ENCODE measurements around the gene ZNF331. TPM values are rescaled to one million over a fixed set of nuclear protein-coding genes. Genes with fewer than 3 reads are reported as not detected.
A peak's percentile ranks its signal among the peaks of the same experiment; 100 is the strongest.

Gene ZNF331
- 11.1 and 12.2 TPM in 2 replicates for total RNA-seq (2012; rRNA removed)
- 5.4 and 6.6 TPM in 2 replicates for polyA plus RNA-seq (2012; rRNA removed)
- 2.5 and 2.6 TPM in 2 replicates for polyA plus RNA-seq (2012; cell fraction: cytosol; rRNA removed)
- 19.3 and 55.4 TPM in 2 replicates for polyA plus RNA-seq (2012; cell fraction: nucleus; rRNA removed; ENCODE audit: low replicate concordance)
- Bru-seq, nascent RNA, result percentile 61 among the genes with signal in this experiment
- percentile 71 among the genes with signal in this experiment for BruChase-seq, experiment 1, labeled RNA remaining after a 6-hour chase
- percentile 60 among the genes with signal in this experiment for BruChase-seq, experiment 2, labeled RNA remaining after a 2-hour chase
- long read RNA-seq, full-length matches to known transcripts, result 12 of 20 reads
- long read RNA-seq, partial matches to known transcripts, result 1 of 20 reads
- long read RNA-seq, other reads (novel, unspliced or antisense), result 7 of 20 reads

DNA sequence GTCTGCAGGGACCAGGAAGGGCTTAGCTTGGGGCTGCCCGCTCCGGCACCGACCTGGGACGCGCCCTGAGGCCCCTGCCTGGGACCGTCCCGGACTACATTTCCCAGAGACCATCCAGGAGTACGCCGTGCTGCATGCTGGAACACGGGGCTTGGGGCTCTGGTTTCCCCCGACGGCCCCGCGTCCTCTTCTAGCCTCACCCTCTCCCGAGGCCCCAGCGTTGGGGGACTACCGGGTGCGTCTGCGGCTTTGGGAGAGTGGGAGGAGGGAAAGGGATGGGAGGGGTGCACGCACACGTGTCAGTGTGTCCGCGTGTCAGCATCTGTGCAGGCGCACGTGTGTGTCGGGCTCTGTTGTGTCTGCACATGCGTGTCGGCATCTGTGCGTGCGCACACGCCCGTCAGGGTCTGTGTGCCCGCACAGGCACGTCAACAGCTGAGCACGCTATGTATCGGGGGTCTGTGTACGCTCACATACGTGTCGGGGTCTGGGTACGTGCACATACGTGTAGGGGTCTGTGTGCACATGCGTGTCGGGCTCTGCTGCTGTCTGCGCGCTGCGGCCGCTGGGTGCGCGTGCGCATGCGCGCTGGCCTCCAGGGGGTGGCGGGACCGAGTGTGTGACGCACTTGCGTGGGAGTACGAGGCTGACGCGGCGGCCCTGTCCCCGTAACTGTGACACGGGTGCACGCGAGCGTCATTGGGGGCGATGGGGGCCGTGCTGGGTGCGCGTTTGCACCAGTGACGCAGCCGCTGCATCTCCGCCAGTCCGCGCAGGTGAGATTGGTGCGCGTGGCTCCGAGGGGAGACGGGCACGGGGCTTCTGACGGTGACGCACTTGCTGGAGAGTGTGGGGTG, at the start of gene ZNF331:
TSS of gene ZNF331 (plus strand) at position 625 of the 857 bp plus-strand sequence. CDS start 31,232 bp downstream, outside the sequence.
- Histone ChIP-seq H3K4ac (ENCODE audit: low read depth, low read length) (peak within 1 kb of the TSS; percentile 97), H3K9me1 (ENCODE audit: insufficient read depth, low read length) (no peaks in the 10 kb centered on the region), H3K56ac (ENCODE audit: extremely low read depth, insufficient read depth, low read length) (no peak within 1 kb of the TSS; the same call in 1 of the 2 replicates), H2BK120ac (ENCODE audit: low read depth, low read length) (peak within 1 kb of the TSS; percentile 63), H4K5ac (ENCODE audit: low read depth, low read length) (peak within 1 kb of the TSS; percentile 77), H2BK20ac (ENCODE audit: low read depth, low read length) (peak within 1 kb of the TSS; percentile 16; the same call in 1 of the 2 replicates), H3K27ac (ENCODE audit: insufficient read depth, low read length) (peak within 1 kb of the TSS; percentile 60), H3K79me1 (ENCODE audit: low read depth in 1 of 2, low read length in 2 of 2) (peaks cover 0 to 18% of the 10 kb centered on the region in 2 experiments; a peak in 2 of 4 replicates), H3K14ac (replicated peaks; ENCODE audit: low read depth, low read length) (peak within 1 kb of the TSS; percentile 72), H3K18ac (ENCODE audit: low read depth, low read length) (peak within 1 kb of the TSS; percentile 47), H2AFZ (replicated peaks; ENCODE audit: low read length, poor library complexity) (peak within 1 kb of the TSS; percentile 97), H3K9me3 (ENCODE audit: control insufficient read depth, insufficient read depth, low read length) (no peaks in the 10 kb centered on the region), H3K4me2 (ENCODE audit: low read depth, low read length) (peak within 1 kb of the TSS; percentile 82), H3K36me3 (ENCODE audit: control insufficient read depth, insufficient read depth, low read length) (peaks cover 3% of the 10 kb centered on the region), H4K8ac (ENCODE audit: low read depth in 2 of 2, low read length in 2 of 2) (peak within 1 kb of the TSS; percentile 17 to 95), H3K23ac (ENCODE audit: low read depth, low read length) (peak within 1 kb of the TSS; percentile 79), H3K4me3 (ENCODE audit: insufficient read depth, low read depth, low read length) (peak within 1 kb of the TSS; percentile 76), H4K20me1 (ENCODE audit: insufficient read depth, low read length) (no peaks in the 10 kb centered on the region), H3K27me3 (ENCODE audit: control insufficient read depth, insufficient read depth, low read length) (no peaks in the 10 kb centered on the region), H3K4me1 (ENCODE audit: control insufficient read depth, insufficient read depth, low read length) (0 out of 2 replicates have a peak, but pooled peaks cover 2% of the 10 kb centered on the region), H2BK15ac (ENCODE audit: low read depth, low read length) (0 out of 3 replicates have a peak within 1 kb of the TSS, but pooled peaks have one; percentile 3), H2AK9ac (replicated peaks; ENCODE audit: low read depth, low read length, poor library complexity) (peak within 1 kb of the TSS; percentile 85), H3K9ac (ENCODE audit: low read depth, low read length) (peak within 1 kb of the TSS; percentile 80), H4K91ac (ENCODE audit: insufficient read depth, low read depth, low read length) (peak within 1 kb of the TSS; percentile 71), H2AK5ac (ENCODE audit: low read depth, low read length) (peak within 1 kb of the TSS; percentile 24; the same call in 1 of the 2 replicates), H2BK5ac (ENCODE audit: low read depth, low read length, poor library complexity, severe bottlenecking) (peak within 1 kb of the TSS; percentile 94)
- ChIA-PET POLR2A (ENCODE audit: unreplicated experiment) (no interaction called here), CTCF (interaction anchor here (1.2 kb wide), 1 partner anchor 39 kb away, joined by 3 read pairs; no protein-coding TSS in a partner anchor)
- dilution Hi-C loops (cut with HindIII; ENCODE audit: low sequenced_read_pairs, unreplicated experiment), result no loop called here
- intact Hi-C loops (cut with micrococcal nuclease), result no loop called here
- peak; percentile 86 for ATAC-seq (ENCODE audit: low read depth)
- peak; percentile 83 for DNase-seq
- no TSS peak for BruUV-seq (replicated peaks)
- in situ Hi-C loops (cut with MboI; ENCODE audit: low sequenced_read_pairs), result no loop called here
- WGBS, 2 experiments (ENCODE audit: extremely low coverage in 2 of 2, insufficient read length in 1 of 2), result 50% methylated on average over 45 of the region's 81 CpGs; no CpG with 5 or more reads in 1 of the 2 experiments
- TF ChIP-seq, protein P1, sequence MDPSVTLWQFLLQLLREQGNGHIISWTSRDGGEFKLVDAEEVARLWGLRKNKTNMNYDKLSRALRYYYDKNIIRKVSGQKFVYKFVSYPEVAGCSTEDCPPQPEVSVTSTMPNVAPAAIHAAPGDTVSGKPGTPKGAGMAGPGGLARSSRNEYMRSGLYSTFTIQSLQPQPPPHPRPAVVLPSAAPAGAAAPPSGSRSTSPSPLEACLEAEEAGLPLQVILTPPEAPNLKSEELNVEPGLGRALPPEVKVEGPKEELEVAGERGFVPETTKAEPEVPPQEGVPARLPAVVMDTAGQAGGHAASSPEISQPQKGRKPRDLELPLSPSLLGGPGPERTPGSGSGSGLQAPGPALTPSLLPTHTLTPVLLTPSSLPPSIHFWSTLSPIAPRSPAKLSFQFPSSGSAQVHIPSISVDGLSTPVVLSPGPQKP (IDR thresholded peaks at IDR 0.05; ENCODE audit: borderline replicate concordance, low read depth, low read length), result no peak
- TF ChIP-seq NFE2L2 (IDR thresholded peaks at IDR 0.05; ENCODE audit: low read depth, low read length) (peak; percentile 13; the same call in 1 of the 2 replicates), SMC3 (IDR thresholded peaks at IDR 0.05; ENCODE audit: low read depth, low read length) (no peak), RCOR1 (IDR thresholded peaks at IDR 0.05; ENCODE audit: insufficient replicate concordance, low read length) (no peak), FOS (IDR thresholded peaks at IDR 0.05; ENCODE audit: low read depth, low read length) (peak; percentile 47; the same call in 1 of the 2 replicates), CHD1 (IDR thresholded peaks at IDR 0.05; ENCODE audit: low read depth, low read length) (no peak), CEBPB (IDR thresholded peaks at IDR 0.05; ENCODE audit: low read depth, low read length) (no peak), RAD21 (IDR thresholded peaks at IDR 0.05; ENCODE audit: low read length) (no peak), RFX5 (IDR thresholded peaks at IDR 0.05; ENCODE audit: low read depth, low read length) (no peak), MXI1 (IDR thresholded peaks at IDR 0.05; ENCODE audit: borderline replicate concordance, low read depth, low read length) (peak; percentile 97), MAFK (IDR thresholded peaks at IDR 0.05; ENCODE audit: low read depth, low read length) (no peak)
- TF ChIP-seq, protein P2, sequence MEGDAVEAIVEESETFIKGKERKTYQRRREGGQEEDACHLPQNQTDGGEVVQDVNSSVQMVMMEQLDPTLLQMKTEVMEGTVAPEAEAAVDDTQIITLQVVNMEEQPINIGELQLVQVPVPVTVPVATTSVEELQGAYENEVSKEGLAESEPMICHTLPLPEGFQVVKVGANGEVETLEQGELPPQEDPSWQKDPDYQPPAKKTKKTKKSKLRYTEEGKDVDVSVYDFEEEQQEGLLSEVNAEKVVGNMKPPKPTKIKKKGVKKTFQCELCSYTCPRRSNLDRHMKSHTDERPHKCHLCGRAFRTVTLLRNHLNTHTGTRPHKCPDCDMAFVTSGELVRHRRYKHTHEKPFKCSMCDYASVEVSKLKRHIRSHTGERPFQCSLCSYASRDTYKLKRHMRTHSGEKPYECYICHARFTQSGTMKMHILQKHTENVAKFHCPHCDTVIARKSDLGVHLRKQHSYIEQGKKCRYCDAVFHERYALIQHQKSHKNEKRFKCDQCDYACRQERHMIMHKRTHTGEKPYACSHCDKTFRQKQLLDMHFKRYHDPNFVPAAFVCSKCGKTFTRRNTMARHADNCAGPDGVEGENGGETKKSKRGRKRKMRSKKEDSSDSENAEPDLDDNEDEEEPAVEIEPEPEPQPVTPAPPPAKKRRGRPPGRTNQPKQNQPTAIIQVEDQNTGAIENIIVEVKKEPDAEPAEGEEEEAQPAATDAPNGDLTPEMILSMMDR (conservative IDR thresholded peaks at IDR 0.05; ENCODE audit: low read depth, low read length), result peak; percentile 36; the same call in 1 of the 2 replicates

All from IMR-90 (cell line).